NCI-H1048 (cell line): ENCODE measurements around the gene PFDN1.

Experiments used
- DNase-seq: peaks from one replicate; lab custom pipeline; 2025; lab: John Stamatoyannopoulos, UW

Gene PFDN1

DNA sequence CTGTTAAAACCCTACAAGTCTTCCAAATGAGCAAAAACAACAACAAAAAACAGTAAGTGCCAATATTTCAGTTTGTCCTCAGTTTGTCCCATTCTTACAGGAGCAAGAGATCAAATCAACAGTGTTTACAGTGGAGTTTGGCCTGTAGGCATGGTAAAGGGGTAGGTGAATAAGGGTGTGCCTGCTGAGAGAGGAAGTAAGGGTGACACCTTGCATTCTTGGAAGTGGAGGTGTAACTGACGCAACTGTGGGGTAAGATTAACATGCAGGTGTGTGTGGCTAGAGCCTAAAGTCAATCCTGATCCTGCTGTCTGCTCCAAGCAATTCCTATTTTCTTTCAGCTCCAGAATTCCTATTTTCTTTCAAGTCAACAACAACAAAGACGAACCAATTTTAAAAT lies 43.4 kb downstream of the PFDN1 start:
- DNase-seq: no peak

DNA sequence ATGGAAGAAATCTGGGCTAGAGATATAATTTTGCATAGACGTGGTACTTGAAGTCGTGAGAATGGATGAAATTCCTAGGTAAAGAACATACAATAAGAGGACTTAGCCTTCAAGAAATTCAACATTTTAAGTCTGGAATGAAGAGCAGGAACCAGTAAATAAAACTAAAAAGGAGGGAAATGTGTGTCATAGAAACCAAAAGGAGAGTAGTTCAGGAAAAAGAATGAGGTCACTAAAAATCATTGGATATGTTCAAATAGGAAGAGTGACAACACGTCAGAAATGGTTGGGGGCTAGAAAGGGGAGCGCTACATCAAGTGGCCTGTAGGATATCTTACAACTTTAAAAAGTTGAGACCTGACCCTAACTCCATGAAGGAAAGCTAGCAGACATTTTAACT lies 44.0 kb downstream of the PFDN1 start:
- DNase-seq: no peak

DNA sequence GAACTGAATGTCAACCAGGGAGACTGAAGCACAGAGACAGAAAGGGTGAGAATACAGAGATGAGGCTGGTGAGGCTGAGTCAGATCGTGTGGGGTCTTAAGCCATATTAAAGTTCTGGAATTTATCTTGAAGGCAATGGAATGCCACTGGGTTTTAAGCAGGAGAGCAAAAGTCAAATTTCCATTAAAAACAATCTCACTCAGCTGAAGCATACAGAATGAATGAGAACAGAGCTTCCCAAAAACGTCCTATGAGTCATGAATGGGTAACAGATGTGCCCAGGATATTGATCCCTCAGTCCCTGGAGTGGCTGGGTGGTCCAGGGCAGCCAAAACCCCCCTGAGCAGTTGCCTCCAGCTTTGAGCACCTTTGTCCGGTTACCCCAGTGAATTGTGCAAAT lies 44.9 kb downstream of the PFDN1 start:
- DNase-seq: no peak

DNA sequence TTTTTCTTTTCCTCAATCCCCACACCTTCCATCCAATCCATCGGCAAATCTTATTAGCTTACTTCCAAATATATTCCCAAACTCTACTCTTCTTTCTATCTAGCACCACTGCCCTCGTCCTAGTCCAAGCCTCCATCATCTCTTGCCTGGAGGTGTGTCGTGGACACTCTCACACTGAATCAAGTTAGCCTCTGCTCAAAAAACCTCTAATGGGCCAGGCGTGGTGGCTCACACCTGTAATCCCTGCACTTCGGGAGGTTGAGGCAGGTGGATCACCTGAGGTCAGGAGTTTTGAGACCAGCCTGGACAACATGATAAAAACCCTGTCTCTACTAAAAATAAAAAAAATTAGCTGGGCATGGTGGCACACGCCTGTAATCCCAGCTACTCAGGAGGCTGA lies 46.2 kb downstream of the PFDN1 start:
- no peak for DNase-seq

DNA sequence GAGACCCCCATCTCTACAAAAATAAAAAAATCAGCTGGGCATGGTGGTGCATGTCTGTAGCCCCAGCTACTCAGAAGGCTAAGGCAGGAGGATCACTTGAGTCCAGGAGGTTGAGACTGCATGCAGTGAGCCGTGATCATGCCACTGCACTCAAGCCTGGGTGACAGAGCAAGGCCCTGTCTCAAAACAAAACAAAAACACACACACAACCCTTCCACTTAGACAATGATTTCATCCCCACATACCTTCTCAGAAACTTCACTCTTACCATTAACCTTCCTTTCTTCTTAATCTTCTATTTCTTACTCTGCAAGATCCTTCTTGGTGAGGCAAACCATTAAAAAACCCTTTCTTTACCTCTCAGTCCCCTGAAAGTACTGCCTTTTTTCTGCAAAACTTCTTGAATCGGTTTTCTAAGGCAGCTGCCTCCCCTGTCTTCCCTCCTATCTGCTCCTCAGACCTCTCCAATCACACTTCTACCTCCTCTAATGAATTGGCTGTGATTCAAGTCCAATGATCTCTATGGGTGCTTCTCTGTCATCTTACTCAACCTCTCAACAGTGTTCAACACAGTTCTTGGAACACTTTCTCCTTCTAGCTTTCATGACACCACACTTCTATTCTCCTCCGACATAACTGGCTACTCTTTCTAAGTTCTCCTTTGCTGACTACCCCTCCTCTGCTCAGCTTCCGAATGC lies 47.3 kb downstream of the PFDN1 start:
- no peak for DNase-seq

DNA sequence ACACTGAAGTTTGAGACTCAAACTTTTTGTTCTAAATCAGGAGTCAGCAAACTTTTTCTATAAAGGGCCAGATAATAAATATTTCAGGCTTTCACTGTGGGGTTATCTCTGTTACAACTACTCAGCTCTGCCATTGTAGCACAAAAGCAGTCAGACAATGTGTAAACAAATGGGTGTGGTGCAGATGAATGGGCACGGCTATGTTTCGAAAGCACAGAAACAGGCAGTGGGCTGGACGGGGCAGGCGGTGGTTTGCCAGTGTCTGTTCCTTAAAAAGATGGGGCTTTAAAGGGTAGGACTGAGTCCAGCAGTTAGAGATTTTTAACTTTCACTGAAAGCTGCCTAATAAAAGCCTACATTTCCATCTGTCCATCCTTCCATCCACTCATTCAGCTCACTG lies 48.9 kb downstream of the PFDN1 start:
- DNase-seq: no peak

DNA sequence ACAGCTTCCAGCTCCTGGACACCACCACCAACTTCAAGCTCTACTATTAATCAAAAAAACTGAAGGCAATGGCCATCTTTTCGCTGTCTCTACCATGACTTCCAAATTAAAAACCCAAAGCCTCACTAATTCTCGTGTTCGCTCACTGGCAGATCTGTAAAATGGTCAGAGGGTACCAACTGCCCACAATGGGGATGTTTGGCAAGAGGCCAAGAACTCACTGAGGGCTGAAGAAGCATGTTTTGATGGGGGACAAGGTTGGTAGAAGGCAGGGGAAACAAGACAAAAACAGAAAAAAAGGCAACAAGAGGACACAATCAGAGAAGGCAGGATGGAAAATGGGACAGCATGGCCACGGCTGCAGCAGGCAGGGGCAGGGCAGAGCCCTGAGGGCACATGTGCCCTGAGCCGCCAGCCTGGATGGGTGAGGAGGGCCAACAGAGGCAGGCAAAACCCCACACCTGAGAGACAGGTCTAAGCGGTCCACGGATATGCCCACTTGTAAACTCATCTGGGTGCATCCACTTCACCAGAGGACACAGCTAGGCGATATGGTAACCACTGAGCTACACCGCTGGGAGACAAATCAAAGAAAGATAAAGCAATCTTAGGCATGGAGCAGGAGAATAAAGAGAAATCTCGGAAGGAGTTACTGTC lies 50.3 kb downstream of the PFDN1 start:
- DNase-seq: no peak

DNA sequence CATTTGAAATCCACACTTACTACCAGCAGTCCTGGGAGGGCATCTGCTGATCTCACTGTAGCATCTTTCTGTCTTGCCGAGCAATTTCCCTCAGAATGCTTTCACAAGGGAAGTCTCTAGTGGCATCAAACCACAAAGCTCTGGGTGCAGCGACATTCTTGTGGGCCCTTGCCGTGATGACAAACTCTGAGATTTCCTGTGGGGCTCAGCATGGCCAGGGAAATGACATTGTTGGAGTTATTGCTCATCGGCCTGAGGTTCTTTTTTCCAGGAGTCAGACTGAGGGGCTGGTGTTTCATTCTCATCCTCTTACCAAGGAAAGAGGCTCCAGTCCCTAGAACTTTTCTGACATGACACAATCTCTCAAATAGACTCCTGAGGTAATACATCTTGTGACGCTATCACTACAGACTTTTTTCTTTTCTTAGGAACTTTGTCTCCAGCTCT lies 51.4 kb downstream of the PFDN1 start:
- DNase-seq: no peak

DNA sequence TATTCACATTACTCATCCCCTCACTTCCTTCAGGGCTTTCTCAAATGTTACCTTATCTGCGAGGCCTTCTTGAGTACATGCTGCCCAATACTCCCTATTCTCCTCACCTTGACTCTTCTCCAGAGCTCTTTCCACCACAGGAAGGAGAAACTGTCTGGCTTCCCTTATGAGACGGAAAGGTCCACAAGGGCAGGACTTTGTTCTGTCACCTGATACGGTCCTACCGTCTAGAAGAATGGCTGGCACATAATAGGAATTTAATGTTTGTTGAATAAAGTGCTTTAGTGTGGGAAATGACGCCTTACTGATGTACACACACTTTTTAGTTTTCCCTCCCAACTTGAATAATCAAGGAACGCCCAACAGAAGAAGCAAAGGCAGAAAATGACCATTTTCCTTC lies 52.5 kb downstream of the PFDN1 start:
- DNase-seq: no peak

DNA sequence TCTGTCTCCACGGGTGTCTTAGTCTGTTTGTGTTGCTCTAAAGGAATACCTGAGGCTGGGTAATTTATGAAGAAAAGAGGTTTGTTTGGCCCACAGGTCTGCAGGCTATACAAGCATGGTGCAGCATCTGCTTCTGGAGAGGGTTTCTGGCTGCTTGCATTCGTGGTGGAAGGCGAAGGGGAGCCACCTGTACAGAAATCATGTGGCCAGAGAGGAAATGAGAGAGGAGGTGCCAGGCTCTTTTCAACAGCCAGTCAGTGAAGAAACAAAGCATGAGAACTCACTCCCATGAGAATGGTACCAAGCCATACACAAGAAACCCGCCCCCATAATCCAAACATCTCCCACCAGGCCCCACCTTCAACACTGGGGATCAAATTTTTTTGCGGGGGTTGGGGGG lies 53.4 kb downstream of the PFDN1 start:
- no peak for DNase-seq

DNA sequence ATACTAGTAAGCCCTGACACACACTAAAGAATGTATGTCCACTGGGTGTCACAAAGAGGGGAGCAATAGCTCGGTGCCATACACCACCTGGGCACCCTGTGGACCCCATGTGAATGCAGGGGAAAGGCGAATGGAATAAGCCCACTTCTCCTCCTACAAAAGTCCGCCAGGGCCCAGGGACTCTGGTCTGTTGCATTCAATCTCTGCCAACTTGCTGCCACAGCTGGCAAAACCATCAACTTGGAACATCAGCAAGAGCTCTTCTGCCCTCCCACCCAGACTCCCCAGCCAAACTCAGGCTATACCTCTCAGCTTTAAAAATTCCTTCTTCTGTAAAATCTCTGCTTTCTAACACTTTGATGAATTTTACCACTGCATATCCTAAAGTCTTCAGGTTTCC lies 54.5 kb downstream of the PFDN1 start:
- no peak for DNase-seq

DNA sequence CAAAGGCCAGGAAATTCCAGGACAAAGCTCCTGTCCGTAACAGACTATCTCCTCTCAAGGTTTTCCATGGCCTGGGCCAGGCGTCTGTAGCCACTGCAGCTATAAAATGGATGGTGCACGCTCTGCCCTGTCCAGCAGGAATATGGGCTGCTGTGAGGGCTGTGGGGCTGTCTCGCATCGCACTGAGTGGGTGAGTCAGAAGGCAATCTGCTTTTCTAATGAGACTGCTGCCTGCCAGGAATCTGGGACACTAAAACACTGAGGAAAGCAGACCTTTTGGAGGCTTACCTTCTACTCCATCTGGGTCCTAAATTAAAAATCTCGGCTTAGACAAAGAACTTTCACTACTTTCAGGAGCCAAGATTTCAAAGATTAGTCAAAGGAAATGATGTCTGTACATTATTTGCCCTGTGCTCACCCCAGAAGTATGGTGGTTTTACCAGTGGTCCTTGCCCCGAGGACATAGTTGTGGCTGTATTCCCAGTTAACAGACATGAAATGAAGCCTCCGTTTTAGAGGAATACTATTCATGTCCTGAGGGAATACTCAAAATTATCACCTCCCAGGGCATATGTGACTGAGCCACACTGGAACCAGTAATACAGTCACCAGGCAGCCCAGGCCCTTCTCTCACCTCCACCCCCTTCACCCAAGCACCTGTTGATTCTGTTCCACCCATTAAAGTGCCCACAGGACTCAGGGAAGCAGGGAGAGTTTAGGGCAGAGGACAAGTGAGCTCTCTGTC lies 56.4 kb downstream of the PFDN1 start:
- no peak for DNase-seq

DNA sequence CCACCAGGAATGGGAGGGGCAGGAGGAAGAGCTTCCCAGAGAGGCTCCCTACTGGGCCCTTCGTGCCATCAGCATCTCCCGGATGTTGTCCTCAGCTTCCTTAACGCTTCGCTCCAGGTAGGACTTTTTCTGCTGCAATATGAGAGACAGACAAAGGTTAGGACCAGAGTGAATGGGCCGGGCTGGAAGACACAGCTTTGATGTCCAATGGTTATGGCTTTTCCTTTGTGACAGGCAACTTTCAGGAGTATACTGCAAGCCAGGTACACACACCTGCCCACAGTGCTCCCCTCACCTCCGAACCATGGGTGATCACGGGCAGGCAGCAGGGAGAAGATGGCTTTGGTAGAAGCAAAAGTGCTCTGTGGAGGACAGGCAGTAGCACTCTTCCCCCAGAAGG lies 57.0 kb downstream of the PFDN1 start:
- DNase-seq: no peak

DNA sequence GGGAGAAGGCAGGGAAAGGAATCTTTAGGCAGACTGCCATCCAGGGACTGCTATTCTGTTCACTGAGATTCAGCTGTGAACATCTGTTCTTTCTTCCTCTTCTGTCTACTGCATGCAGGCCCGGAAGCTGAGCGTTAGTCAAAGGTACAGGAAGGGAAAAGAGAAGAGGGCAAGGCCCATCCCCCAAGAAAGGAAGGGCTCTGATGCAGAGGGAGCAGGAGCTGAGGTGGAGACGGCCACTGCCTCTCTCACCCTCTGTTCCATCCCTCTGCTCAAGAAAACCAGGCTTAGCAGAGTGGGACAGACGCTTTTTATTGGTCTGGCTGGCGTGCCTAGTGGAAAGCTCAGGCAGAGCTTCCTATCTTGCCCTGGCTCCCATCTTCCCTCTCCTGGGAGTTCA lies 57.6 kb downstream of the PFDN1 start:
- DNase-seq: no peak

DNA sequence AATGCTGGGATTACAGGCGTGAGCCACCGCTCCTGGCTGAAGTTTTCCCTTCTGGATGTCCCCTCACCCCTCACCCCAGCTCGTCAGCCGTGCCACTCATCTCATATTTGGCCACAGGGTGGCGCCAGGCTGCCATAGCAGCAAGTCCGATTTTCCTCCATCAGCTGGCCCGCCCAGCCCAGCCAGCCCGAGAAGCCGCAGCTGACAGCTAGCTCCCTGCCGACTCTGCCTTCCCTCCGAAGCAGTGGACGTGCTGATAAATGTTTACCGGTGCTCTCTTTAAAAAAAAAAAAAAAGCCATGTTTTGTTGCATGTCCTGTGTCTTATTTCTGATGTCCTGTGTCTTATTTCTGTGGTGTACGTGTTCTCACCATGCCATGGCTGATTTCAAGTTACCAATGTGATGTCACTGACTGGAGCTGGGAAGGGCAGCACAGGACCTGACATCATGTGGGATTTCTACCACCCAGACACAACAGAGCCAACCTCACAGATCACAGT lies 58.3 kb downstream of the PFDN1 start:
- peak; percentile 75 for DNase-seq

DNA sequence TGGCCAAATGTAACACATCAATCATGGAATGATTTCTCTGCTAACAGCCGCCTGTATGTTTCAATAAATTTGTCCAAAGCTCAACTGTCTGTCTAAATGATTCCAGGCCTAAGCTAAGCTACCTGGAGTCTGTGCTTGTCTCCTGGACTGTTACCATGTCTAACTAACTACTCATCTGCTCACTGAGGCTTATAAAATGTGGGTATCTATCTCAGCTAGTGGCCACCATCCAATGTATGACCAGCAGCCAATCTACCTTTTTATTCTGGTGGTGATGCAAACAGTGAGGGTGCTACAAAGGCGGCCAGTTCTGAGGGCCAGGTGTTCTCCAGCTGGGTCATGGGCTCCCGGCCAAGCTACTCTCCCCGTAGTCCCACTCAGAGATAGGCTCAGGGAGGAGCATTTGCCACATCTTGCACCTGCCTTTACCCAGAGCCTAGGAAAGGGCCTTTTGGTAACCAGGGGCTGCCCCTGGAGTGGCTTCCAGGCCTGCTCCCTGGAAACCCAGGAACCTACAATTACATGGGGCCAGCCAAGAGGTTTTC lies 59.1 kb downstream of the PFDN1 start:
- no peak for DNase-seq

DNA sequence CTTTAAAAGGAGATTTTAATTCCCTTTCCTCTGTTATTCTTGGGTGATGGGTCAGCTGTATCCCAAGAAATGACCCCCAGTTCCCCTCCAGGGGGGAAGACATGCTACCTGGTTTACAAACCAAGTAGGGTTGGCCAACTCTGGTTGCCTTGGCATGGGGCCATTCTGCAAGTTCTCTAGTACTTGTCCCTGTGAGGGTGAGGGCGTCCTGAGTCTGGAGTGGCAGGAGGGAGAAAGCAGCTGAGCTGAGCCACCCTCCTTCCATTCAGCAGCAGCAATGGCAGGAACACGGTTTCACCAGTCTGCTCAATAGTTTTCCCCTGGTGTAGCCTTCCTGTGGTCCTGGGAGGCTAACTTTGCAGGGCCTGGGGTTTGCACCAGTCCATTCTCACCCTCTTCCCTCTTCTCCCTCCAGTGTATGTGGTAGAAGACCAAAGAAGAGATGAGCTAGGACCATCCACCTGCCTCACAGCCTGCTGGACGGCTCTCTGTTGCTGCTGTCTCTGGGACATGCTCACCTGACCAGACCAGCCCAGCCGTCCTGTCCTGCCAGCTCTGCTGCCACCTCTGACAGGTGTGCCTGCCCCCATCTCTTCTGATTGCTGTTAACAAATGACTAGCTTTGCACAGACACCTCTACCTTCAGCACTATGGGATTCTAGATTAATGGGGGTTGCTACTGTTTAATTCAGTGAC lies 59.9 kb downstream of the PFDN1 start:
- no peak for DNase-seq

DNA sequence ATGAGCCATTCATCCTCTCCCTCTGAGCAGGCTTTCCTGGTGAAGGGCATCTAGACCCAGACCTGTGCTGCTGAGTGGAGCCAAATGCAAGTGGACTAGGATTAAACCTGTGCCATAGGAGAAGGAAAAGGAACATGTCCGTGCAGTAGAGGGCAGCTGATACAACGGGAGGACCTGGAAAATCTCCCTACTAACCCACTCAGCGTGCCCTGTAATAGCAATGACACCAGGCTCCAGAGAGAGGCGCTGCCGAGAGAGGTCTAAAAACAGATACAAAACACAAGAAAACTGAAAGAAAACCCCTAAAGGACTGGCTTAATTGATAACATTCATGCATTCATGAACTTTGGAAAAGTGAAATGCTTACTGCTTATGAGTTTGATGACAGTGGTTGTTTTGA lies 60.8 kb downstream of the PFDN1 start:
- DNase-seq: no peak

DNA sequence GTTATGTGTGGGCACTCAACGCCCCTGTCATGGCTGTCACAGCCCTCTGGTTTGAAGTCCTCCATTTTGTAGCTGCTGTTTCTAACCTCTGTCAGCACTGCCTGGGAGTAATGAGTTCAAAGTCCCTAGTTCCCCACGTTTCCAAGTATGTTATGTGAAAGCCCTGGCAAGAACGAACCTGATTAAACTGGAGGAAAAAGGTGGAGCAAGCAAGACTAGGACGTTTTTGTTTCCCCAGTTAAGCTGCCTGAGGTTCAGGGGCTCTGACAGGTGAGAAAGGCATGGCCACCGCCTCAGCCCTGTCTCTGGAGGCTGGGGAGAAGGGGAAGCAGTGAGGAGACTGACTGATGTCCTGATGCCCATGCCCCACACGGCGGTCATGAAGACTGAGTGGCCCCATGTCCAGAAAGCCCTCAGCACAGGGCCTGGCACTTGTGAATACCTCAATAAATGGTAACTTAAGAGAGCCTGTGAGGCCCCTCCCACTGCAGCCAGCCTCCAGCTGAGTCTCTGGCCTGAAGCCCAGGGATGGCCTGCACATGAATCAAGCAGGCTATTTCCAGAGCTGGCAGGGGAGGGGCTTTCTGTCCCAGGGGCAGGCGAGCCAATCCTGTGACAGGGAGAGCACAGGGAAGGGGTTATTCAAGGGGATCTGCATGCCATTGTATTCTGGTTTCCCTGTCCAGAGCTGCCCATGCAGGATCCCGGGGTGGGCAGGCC lies 61.8 kb downstream of the PFDN1 start:
- no peak for DNase-seq

DNA sequence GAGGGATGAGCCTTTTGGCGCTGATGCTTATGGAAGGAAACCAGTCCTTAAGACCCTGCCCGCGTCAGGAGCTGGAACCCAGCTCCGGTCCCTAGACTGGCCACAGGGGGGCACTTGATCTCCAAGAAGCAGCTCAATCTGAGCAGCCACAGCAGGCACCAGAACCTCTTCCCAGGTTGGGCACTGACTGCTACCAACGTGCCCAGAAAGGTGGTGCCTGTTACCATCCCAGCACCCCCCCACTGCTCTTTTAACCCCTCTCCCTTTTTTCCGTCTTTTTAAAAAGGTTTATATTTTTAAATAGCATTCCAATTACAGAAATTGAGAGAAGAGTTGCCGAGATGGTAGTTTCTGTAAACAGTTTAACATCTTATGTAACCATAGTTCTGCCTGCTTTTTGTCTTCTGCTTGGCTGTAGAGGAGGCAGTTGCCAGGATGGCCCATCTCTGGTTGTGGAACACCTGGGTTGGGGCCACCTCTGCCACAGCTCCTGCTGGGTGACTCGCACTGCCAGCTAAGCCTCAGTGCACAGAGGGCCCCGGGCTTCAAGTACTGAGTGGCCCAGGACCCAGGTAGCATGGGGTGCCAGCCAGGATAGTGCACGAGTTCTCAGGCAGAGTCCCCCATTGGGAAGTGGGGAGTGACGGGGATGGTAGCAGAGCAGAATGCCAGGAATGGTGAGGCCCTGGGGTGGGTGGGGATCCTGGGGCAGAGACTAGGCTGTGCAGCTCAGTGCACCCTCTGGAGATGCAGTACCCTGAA lies 62.8 kb downstream of the PFDN1 start:
- no peak for DNase-seq

DNA sequence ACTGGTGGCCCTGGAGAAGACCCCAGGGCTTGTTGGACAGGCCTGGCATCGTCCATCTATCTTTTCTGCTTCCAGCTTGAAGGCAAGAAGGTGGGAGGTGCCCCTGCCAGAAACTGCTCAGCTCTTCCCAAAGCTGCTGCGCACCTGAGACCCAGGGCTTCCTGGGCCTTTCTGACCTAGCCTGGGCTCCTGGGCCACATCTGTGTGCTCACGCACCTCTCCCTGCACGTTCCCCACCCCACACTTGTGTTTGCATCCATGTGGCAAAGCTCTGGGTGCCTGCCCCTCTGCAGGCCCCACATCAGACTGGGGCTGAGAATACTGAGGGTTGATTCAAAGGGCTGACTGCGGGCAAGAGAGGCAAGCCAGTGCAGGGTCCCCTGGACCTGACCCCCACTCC lies 63.4 kb downstream of the PFDN1 start:
- DNase-seq: no peak
